ENCODE data around the gene C2orf68. TPM values are rescaled to one million over a fixed set of nuclear protein-coding genes. Genes with fewer than 3 reads are reported as not detected.
"Not testable (repeated sequence)": the region's sequence is repeated elsewhere in the genome, so short reads cannot be mapped to it uniquely, and the experiment has no call there.

The C2orf68 gene
- total RNA-seq, 1 donor from 2014 or later = 1.6 TPM

GRCh38 chr2:85621338-85621737 lies 9.5 kb upstream of the C2orf68 start:
- TF ChIP-seq CTCF (IDR thresholded peaks at IDR 0.05) = no peak
- Histone ChIP-seq H3K4me3 (no peak overlapping the region), H3K27me3 (no peaks in the 10 kb centered on the region), H3K9me3 (no peaks in the 10 kb centered on the region), H3K4me1 (peaks cover 0 to 12% of the 10 kb centered on the region in 2 donors), H3K27ac (no peak overlapping the region), H3K36me3 (peaks cover 62 to 75% of the 10 kb centered on the region in 2 donors)
- intact Hi-C loops (cut with DNase I) = no loop called here
- no peak for DNase-seq (ENCODE audit: low spot score in 2 of 2)

- Histone ChIP-seq H3K27ac (no peak overlapping the region), H3K36me3 (peaks cover 45 to 57% of the 10 kb centered on the region in 2 donors), H3K4me3 (no peak overlapping the region), H3K4me1 (peaks cover 0 to 15% of the 10 kb centered on the region in 2 donors), H3K9me3 (no peaks in the 10 kb centered on the region), H3K27me3 (no peaks in the 10 kb centered on the region)
- no peak for DNase-seq (ENCODE audit: low spot score in 2 of 2)
- no peak for TF ChIP-seq CTCF (IDR thresholded peaks at IDR 0.05)
- intact Hi-C loops (cut with DNase I) = loop anchor here (10.0 kb wide), 1 partner anchor 485 kb away; the partner anchor contains the start of genes POLR1A and PTCD3
Observed at GRCh38 chr2:85619617-85620016, 7.8 kb upstream of the C2orf68 start.

GRCh38 chr2:85617723-85618122 lies 5.9 kb upstream of the C2orf68 start:
- H3K36me3 ChIP-seq = peaks cover 26 to 38% of the 10 kb centered on the region in 2 donors
- peak overlapping the region in 1 of 2 donors; percentile 90 for H3K4me3 ChIP-seq
- peaks cover 0 to 15% of the 10 kb centered on the region in 2 donors for H3K4me1 ChIP-seq

GRCh38 chr2:85615413-85615728 lies 3.5 kb upstream of the C2orf68 start:
- no peaks in the 10 kb centered on the region for H3K9me3 ChIP-seq
- peak overlapping the region; percentile 88 to 90 for H3K27ac ChIP-seq
- peaks cover 5 to 15% of the 10 kb centered on the region in 2 donors for H3K36me3 ChIP-seq
- H3K27me3 ChIP-seq = no peaks in the 10 kb centered on the region
- peak overlapping the region; percentile 87 to 90 for H3K4me3 ChIP-seq
- TF ChIP-seq CTCF (IDR thresholded peaks at IDR 0.05) = no peak
- H3K4me1 ChIP-seq = peaks cover 0 to 25% of the 10 kb centered on the region in 2 donors
- intact Hi-C loops (cut with DNase I) = loop anchor here (10.0 kb wide), 1 partner anchor 489 kb away; the partner anchor contains the start of genes POLR1A and PTCD3
- no peak for DNase-seq (ENCODE audit: low spot score in 2 of 2)

More at GRCh38 chr2:85617723-85618122, 5.9 kb upstream of the C2orf68 start:
- not testable (repeated sequence) for H3K27ac ChIP-seq; DNase-seq (ENCODE audit: low spot score in 2 of 2); H3K27me3 ChIP-seq; H3K9me3 ChIP-seq
- intact Hi-C loops (cut with DNase I) = loop anchor here (2.0 to 10.0 kb wide), 4 partner anchors 33 to 487 kb away; partner anchors contain the start of genes GGCX, POLR1A, PTCD3 and SH2D6

DNA sequence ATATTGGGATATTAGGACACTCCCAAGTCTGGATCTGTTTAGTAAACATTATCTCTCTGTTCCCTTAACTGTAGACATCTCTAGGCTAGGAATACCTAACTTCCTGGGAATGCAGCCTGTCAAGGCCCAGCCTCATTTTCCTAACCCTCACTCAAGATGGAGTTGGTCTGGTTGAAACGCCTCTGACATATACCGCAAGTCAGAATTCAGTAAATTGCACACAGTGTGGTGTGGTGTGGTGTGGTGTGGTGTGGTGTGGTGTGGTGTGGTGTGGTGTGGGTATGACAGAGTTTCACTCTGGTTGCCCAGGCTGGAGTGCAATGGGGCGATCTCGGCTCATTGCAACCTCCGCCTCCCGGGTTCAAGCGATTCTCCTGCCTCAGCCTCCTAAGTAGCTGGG lies 2.9 kb upstream of the C2orf68 start:
- H3K4me3 ChIP-seq; H3K9me3 ChIP-seq; H3K27ac ChIP-seq; H3K36me3 ChIP-seq; H3K27me3 ChIP-seq; DNase-seq (ENCODE audit: low spot score in 2 of 2): not testable (repeated sequence)
- peaks cover 0 to 28% of the 10 kb centered on the region in 2 donors for H3K4me1 ChIP-seq
- intact Hi-C loops (cut with DNase I) = loop anchor here (10.0 kb wide), 1 partner anchor 490 kb away; the partner anchor contains the start of genes POLR1A and PTCD3

DNA sequence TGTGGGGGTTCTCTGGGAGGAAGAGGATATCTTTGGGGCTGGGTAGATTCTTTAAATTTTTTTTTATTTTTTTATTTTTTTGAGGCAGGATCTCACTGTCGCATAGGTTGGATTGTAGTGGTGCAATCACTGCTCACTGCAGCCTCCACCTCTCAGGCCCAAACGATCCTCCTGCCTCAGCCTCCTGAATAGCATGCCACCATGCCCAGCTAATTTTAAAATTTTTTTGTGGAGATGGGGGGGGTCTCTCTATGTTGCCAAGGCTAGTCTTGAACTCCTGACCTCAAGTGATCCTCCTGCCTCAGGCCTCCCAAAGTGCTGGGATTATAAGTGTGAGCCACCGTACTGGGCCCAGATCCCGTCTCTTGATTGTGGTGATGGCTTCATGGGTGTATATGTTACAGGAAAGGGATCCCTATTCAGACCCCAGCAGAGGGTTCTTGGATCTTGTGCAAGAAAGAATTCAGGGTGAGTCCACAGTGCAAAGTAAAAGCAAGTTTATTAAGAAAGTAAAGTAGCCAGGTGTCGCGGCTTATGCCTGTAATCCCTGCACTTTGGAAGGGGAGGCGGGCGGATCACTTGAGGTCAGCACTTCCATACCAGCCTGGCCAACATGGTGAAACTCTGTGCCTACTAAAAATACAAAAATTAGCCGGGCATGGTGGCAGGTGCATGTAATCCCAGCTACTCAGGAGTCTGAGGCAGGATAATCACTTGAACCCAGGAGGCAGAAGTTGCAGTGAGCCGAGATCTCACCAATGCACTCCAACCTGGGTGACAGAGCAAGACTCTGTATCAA lies 2.0 kb upstream of the C2orf68 start:
- Histone ChIP-seq H3K27ac (no peak overlapping the region), H3K36me3 (peaks cover 3 to 6% of the 10 kb centered on the region in 2 donors), H3K9me3 (no peaks in the 10 kb centered on the region), H3K4me3 (no peak overlapping the region), H3K4me1 (peaks cover 0 to 28% of the 10 kb centered on the region in 2 donors), H3K27me3 (no peaks in the 10 kb centered on the region)
- intact Hi-C loops (cut with DNase I) = loop anchor here (10.0 kb wide), 1 partner anchor 491 kb away; the partner anchor contains the start of genes POLR1A and PTCD3
- no peak for DNase-seq (ENCODE audit: low spot score in 2 of 2)
- TF ChIP-seq CTCF (IDR thresholded peaks at IDR 0.05) = no peak
